AG04449 (cell line): ENCODE measurements around the gene NTSR1.

ENCODE experiments used
- CTCF ChIA-PET: fragments of 350-600 bp; formaldehyde crosslinking; extraction: SDS; loops from one replicate; lab custom pipeline; 2021; ENCODE audit warnings: antibody characterized with exemption; lab: Yijun Ruan, JAX
- POLR2A ChIA-PET: fragments of 400-600, 350-600 bp; formaldehyde crosslinking; extraction: SDS; loops from one replicate; lab custom pipeline; 2020; ENCODE audit warnings: antibody characterized with exemption, inconsistent platforms; lab: Yijun Ruan, JAX
- DNase-seq: peaks from one replicate; pipeline ENCODE4 v3.0.0-alpha.2; 2010; ENCODE audit warnings: low read depth, low spot score
- H3K4me3 ChIP-seq: 2 replicates; pipeline ENCODE4 v1.5.1; 2011; ENCODE audit warnings: low read depth, mild to moderate bottlenecking, control low read depth, low read length
- CTCF ChIP-seq: IDR thresholded peaks from one replicate; pipeline ENCODE4 v1.5.1; 2011; ENCODE audit warnings: mild to moderate bottlenecking, moderate library complexity, low read length, control low read depth, inconsistent platforms; ENCODE audit not compliant: insufficient read depth; ENCODE audit errors: missing control alignments

Gene NTSR1

GRCh38 chr20:62760471-62760855 is 51.8 kb downstream of the NTSR1 start:
- no peak for DNase-seq
- ChIA-PET POLR2A (no interaction called here), CTCF (no interaction called here)
- H3K4me3 ChIP-seq = no peak overlapping the region
- TF ChIP-seq CTCF = no peak

- ChIA-PET POLR2A (no interaction called here), CTCF (interaction anchor here (1.0 kb wide), 1 partner anchor 21 kb away, joined by 3 read pairs; no protein-coding TSS in a partner anchor)
These were observed 52.5 kb downstream of the NTSR1 start for GRCh38 chr20:62760856-62761758.

GRCh38 chr20:62761759-62762131 is 53.1 kb downstream of the NTSR1 start:
- no peak overlapping the region for H3K4me3 ChIP-seq
- ChIA-PET POLR2A (no interaction called here), CTCF (interaction anchor here (1.0 kb wide), 1 partner anchor 22 kb away, joined by 3 read pairs; no protein-coding TSS in a partner anchor)
- TF ChIP-seq CTCF = no peak
- no peak for DNase-seq

More at GRCh38 chr20:62760856-62761758, 52.5 kb downstream of the NTSR1 start:
- no peak for DNase-seq
- H3K4me3 ChIP-seq = no peak overlapping the region
- TF ChIP-seq CTCF = no peak

GRCh38 chr20:62762376-62762775 is 53.7 kb downstream of the NTSR1 start:
- ChIA-PET POLR2A (no interaction called here), CTCF (interaction anchor here (1.0 kb wide), 1 partner anchor 23 kb away, joined by 3 read pairs; no protein-coding TSS in a partner anchor)
- no peak overlapping the region for H3K4me3 ChIP-seq
- DNase-seq = no peak
- TF ChIP-seq CTCF = no peak

- no peak overlapping the region for H3K4me3 ChIP-seq
- DNase-seq = no peak
- POLR2A ChIA-PET = no interaction called here
- no peak for TF ChIP-seq CTCF
- CTCF ChIA-PET = interaction anchor here (1.1 kb wide), 1 partner anchor 9 kb away, joined by 3 read pairs; no protein-coding TSS in a partner anchor
These were observed 54.2 kb downstream of the NTSR1 start for GRCh38 chr20:62762801-62763368.

GRCh38 chr20:62763404-62763803 is 54.8 kb downstream of the NTSR1 start:
- CTCF ChIA-PET = interaction anchor here (1.1 kb wide), 1 partner anchor 10 kb away, joined by 3 read pairs; no protein-coding TSS in a partner anchor
- no peak overlapping the region for H3K4me3 ChIP-seq
- POLR2A ChIA-PET = no interaction called here
- DNase-seq = no peak
- TF ChIP-seq CTCF = no peak
